OCI-LY3 (cell line): ENCODE data around the gene PKHD1.

Experiments used
- CTCF ChIP-seq: fragments of 200-600, 300-600 bp; sonication (generic); IDR thresholded peaks from 2 replicates; pipeline ENCODE4 v1.5.1; 2014; ENCODE audit warnings: antibody characterized with exemption, low read length, low read depth
- EZH2phosphoT487 ChIP-seq: fragments of 200-600 bp; shearing (Covaris generic); IDR thresholded peaks from 2 replicates; pipeline ENCODE4 v1.6.1; 2018; ENCODE audit warnings: antibody characterized with exemption, mixed run types, low read depth

GRCh38 chr6:51625566-51625965, 461.8 kb downstream of the PKHD1 start:
- TF ChIP-seq CTCF (no peak), EZH2phosphoT487 (no peak)
